Small intestine (tissue), 16 donors: ENCODE data around the gene TTLL4. TPM values are rescaled to one million over a fixed set of nuclear protein-coding genes. Genes with fewer than 3 reads are reported as not detected.
A peak's percentile ranks its signal among the peaks of the same experiment; 100 is the strongest.

Source experiments
- DNase-seq, 2 donors: peaks; one replicate each; pipeline versions ENCODE4 v3.0.0 to v3.0.0-alpha.2; 2013
- FAIRE-seq: peaks from 2 replicates; lab custom pipeline; 2012; peaks lifted over from hg19 to GRCh38; lab: Jason Lieb, UNC
- H3K27ac ChIP-seq, 3 donors: one replicate each; pipeline ENCODE4 v1.5.1; 2013; ENCODE audit warnings: low read length in 2 of 3, mild to moderate bottlenecking in 2 of 3, control low read depth in 1 of 3, inconsistent platforms in 1 of 3, low read depth in 1 of 3, moderate library complexity in 1 of 3
- H3K27me3 ChIP-seq, 3 donors: one replicate each; pipeline ENCODE4 v1.6.1; 2013; ENCODE audit warnings: low read length in 3 of 3, inconsistent platforms in 1 of 3; ENCODE audit not compliant: control insufficient read depth in 3 of 3, insufficient read depth in 3 of 3
- H3K36me3 ChIP-seq, 3 donors: one replicate each; pipeline ENCODE4 v1.6.1; 2013; ENCODE audit warnings: low read length in 3 of 3, inconsistent platforms in 1 of 3, low read depth in 1 of 3, mild to moderate bottlenecking in 1 of 3, moderate library complexity in 1 of 3; ENCODE audit not compliant: control insufficient read depth in 3 of 3, insufficient read depth in 2 of 3
- H3K4me1 ChIP-seq, 3 donors: one replicate each; pipeline ENCODE4 v1.6.1; 2013; ENCODE audit warnings: low read length in 2 of 3, inconsistent platforms in 1 of 3, low read depth in 1 of 3, mild to moderate bottlenecking in 1 of 3, moderate library complexity in 1 of 3; ENCODE audit not compliant: control insufficient read depth in 3 of 3, insufficient read depth in 2 of 3
- H3K4me3 ChIP-seq, 3 donors: one replicate each; pipeline ENCODE4 v1.5.1; 2013; ENCODE audit warnings: low read length in 3 of 3, control low read depth in 1 of 3, inconsistent platforms in 1 of 3, low read depth in 1 of 3, mild to moderate bottlenecking in 1 of 3, moderate library complexity in 1 of 3
- H3K9me3 ChIP-seq, 2 donors: one replicate each; pipeline ENCODE4 v1.6.1; 2013; ENCODE audit warnings: low read depth in 1 of 2, low read length in 1 of 2; ENCODE audit not compliant: control insufficient read depth in 2 of 2, insufficient read depth in 1 of 2
- WGBS, 3 donors: extraction: QIAGEN DNeasy Blood & Tissue Kit; methylation state at CpG; one replicate each; pipeline ENCODE4 v1.1.7; 2013; 5-methylcytosine and 5-hydroxymethylcytosine counted together
- long read RNA-seq, 10 donors: transcript quantifications; one replicate each; lab custom pipeline, GENCODE V29; 2026
- polyA plus RNA-seq, 4 donors: library from polyadenylated mRNA; stranded (reverse) in 3 of 4; unstranded in 1 of 4; fragments of 200-250 nt in 3 of 4; fragments of 120-200 nt in 1 of 4; gene quantifications; one replicate each; pipeline versions ENCODE4 v1.2.1 to v1.2.3, GENCODE V29; 2013
- donor health status: healthy with polysubstance abuse.
- donor health status: control.
- donor health status: control.
- donor health status: Bipolar disorder and iron deficiency.
- donor health status: healthy.

TTLL4 gene
- polyA plus RNA-seq = 10 to 100 TPM in 3 of 4 donors, 1 to 10 TPM in 1; 8.6 to 25.7 (median 12.5) TPM
- long read RNA-seq, donor 1 = 0 reads
- long read RNA-seq, donor 2, partial matches to known transcripts = 0 of 1 reads
- long read RNA-seq, donor 2, other reads (novel, unspliced or antisense) = 0 of 1 reads
- long read RNA-seq, donor 3, partial matches to known transcripts = 0 of 2 reads
- long read RNA-seq, donor 3, other reads (novel, unspliced or antisense) = 0 of 2 reads
- long read RNA-seq, donor 4, partial matches to known transcripts = 0 of 1 reads
- long read RNA-seq, donor 4, other reads (novel, unspliced or antisense) = 0 of 1 reads
- long read RNA-seq, donor 5, partial matches to known transcripts = 0 of 1 reads
- long read RNA-seq, donor 5, other reads (novel, unspliced or antisense) = 0 of 1 reads
- long read RNA-seq, donor 6, partial matches to known transcripts = 0 of 4 reads
- long read RNA-seq, donor 6, other reads (novel, unspliced or antisense) = 0 of 4 reads
- long read RNA-seq, donor 7 = 0 reads
- long read RNA-seq, donor 8 = 0 reads
- long read RNA-seq, donor 9 = 0 reads
- long read RNA-seq, donor 10, partial matches to known transcripts = 11 of 12 reads
- long read RNA-seq, donor 10, other reads (novel, unspliced or antisense) = 0 of 12 reads

- WGBS, 3 donors = 0 to 2% (median 0%) methylated on average over 54 to 74 of the region's 74 CpGs
- peak within 1 kb of the TSS; percentile 82 to 96 (median 88) for H3K4me3 ChIP-seq
- no peaks in the 10 kb centered on the region for H3K27me3 ChIP-seq
- H3K36me3 ChIP-seq = peaks cover 0 to 5% (median 0%) of the 10 kb centered on the region in 3 donors
- peaks cover 0 to 6% (median 3%) of the 10 kb centered on the region in 3 donors for H3K4me1 ChIP-seq
- DNase-seq = peak; percentile 98
- FAIRE-seq = no peak
- peaks cover 0 to 4% of the 10 kb centered on the region in 2 donors for H3K9me3 ChIP-seq
- H3K27ac ChIP-seq = peak within 1 kb of the TSS; percentile 93 to 96 (median 95)
These were observed at the start of gene TTLL4 for GRCh38 chr2:218710687-218711549. TTLL4 (plus strand) TSS chr2:218710835; CDS start chr2:218737677, 26,842 bp downstream.

DNA sequence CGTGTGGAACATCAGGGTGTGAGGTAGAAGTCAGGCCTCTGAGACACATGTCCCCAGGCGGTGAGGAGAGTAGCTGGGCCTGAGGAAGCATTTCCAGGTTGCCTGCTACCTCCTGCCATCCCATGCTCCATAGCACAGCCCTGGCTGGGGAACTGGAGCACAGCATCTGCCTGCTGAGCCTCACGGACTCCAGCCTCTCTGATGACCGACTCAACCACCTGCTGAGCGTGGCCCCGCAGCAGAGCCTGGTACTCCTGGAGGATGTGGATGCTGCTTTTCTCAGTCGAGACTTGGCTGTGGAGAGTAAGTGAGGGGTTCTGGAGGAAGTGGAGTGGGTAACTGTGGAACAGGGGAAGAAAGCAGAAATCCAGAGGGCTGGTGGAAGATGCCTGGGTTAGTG, 48.3 kb upstream of the TTLL4 start:
- DNase-seq (no peak), FAIRE-seq (no peak)
- Histone ChIP-seq H3K27ac (no peak overlapping the region), H3K36me3 (peaks cover 8 to 64% (median 20%) of the 10 kb centered on the region in 3 donors), H3K27me3 (no peaks in the 10 kb centered on the region), H3K4me3 (no peak overlapping the region), H3K4me1 (peaks cover 0 to 7% (median 3%) of the 10 kb centered on the region in 3 donors), H3K9me3 (no peaks in the 10 kb centered on the region)
- WGBS, 3 donors = 86 to 90% (median 87%) methylated on average over 7 of the region's 7 CpGs

- DNase-seq (no peak), FAIRE-seq (no peak)
- Histone ChIP-seq H3K4me1 (peaks cover 0 to 7% (median 3%) of the 10 kb centered on the region in 3 donors), H3K4me3 (no peak overlapping the region), H3K9me3 (no peaks in the 10 kb centered on the region), H3K27me3 (no peaks in the 10 kb centered on the region), H3K36me3 (peaks cover 10 to 65% (median 21%) of the 10 kb centered on the region in 3 donors), H3K27ac (no peak overlapping the region)
- 87 to 92% (median 90%) methylated on average over 10 of the region's 10 CpGs for WGBS, 3 donors
These were observed 47.8 kb upstream of the TTLL4 start for GRCh38 chr2:218662827-218663226.

GRCh38 chr2:218663901-218664300, 46.7 kb upstream of the TTLL4 start:
- FAIRE-seq (no peak), DNase-seq (no peak)
- no peak overlapping the region for H3K27ac ChIP-seq
- H3K4me3 ChIP-seq = no peak overlapping the region
- peaks cover 10 to 67% (median 25%) of the 10 kb centered on the region in 3 donors for H3K36me3 ChIP-seq
- 88 to 91% (median 88%) methylated on average over 15 of the region's 15 CpGs for WGBS, 3 donors
- H3K9me3 ChIP-seq = no peaks in the 10 kb centered on the region
- peaks cover 0 to 5% (median 0%) of the 10 kb centered on the region in 3 donors for H3K4me1 ChIP-seq
- no peaks in the 10 kb centered on the region for H3K27me3 ChIP-seq

GRCh38 chr2:218664653-218665052, 46.0 kb upstream of the TTLL4 start:
- H3K36me3 ChIP-seq = peaks cover 10 to 67% (median 25%) of the 10 kb centered on the region in 3 donors
- no peak overlapping the region for H3K27ac ChIP-seq
- no peak overlapping the region for H3K4me3 ChIP-seq
- no peaks in the 10 kb centered on the region for H3K27me3 ChIP-seq
- no peak for FAIRE-seq
- H3K4me1 ChIP-seq = peaks cover 0 to 5% (median 0%) of the 10 kb centered on the region in 3 donors
- DNase-seq = no peak
- 93 to 98% (median 96%) methylated on average over 7 of the region's 7 CpGs for WGBS, 3 donors
- H3K9me3 ChIP-seq = no peaks in the 10 kb centered on the region

DNA sequence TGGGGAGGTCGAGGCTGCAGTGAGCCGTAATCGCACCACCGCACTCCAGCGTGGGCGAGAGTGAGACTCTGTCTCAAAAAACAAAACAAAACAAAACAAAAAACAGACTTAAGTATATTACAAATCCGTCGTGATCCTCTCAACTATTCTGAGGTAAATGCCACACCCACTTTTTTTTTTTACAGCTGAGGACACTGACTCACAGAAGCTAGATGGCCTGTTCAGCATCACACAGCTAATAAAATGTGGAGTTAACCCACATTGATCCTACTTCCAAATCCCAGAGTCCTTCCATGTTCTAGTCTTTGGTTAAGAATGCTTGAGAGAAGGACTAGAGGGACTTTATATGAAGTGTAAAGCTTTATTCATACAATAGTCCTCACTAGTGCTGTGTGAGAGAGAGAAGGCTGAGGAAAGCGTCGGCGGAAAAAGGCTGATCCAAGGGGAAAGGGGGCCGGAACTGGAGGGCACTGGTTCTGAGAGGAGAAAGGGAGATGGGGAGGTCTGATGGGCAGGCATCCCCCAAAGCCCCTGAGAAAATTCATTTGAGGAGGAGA, 39.5 kb upstream of the TTLL4 start:
- DNase-seq (peak; percentile 25 to 37), FAIRE-seq (no peak)
- Histone ChIP-seq H3K9me3 (no peaks in the 10 kb centered on the region), H3K4me1 (peaks cover 4 to 6% (median 5%) of the 10 kb centered on the region in 3 donors), H3K4me3 (peak overlapping the region; percentile 77 to 89 (median 80)), H3K36me3 (peaks cover 4 to 24% (median 4%) of the 10 kb centered on the region in 3 donors), H3K27me3 (no peaks in the 10 kb centered on the region), H3K27ac (peak overlapping the region; percentile 76 to 79 (median 78))
- 39 to 43% (median 40%) methylated on average over 12 of the region's 12 CpGs for WGBS, 3 donors

DNA sequence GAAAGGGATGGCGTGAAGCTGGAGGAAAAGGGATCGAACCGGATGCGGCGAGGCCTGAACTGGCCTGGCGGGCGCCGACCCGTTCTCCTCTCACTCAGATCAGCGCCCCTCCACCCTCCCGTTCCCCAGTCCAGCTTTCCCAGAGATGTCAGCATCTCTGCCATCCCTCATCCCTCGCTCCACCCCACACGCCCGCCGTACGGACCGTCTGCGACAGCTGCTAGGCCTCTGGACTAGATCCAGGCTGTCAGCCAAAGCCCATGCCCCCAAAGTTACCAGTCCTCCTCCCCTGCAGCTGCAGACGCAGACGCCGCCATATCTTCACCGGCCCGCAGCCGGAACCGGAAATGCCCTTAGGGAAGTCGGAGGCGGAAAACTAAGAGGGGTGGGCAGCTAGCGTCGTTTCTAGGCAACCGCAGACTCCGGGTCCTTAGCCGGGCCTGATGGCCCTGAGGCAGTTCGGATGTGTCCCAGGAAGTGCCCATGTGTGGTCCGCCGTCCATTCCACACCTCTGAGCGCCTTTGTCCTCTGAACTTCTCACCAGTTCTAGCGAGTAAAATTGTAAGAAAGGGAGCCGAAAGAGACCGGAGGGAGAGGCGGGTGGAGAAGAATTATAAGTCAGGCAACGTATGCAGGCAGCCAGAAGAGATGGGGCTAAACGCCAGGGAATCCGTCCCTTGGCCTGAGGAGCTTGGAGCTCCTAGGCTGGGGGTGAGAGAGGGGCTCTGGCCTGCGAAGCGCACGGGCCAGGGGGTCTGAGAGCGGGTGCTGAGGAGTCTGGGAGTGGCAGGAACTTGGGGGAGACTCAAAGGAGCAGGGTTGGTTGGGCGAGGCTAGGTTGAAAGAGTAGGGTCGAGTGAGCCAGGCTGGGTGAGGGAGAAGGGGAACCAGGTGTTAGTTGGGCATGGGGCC, 38.7 kb upstream of the TTLL4 start, which contains the start of the genes RNF25 and STK36:
Gene RNF25, minus strand, starts transcription at position 349 of the 913 bp plus-strand sequence. Its CDS starts 32 bp downstream, at position 317.
Gene STK36, plus strand, starts transcription at position 433 of the 913 bp plus-strand sequence. CDS start 744 bp downstream, outside the sequence.
- DNase-seq = peak; percentile 84 to 92
- Histone ChIP-seq H3K9me3 (no peaks in the 10 kb centered on the region), H3K4me3 (peak within 1 kb of the TSS; percentile 77 to 89 (median 80)), H3K4me1 (peaks cover 4 to 6% (median 5%) of the 10 kb centered on the region in 3 donors), H3K27me3 (no peaks in the 10 kb centered on the region), H3K27ac (peak within 1 kb of the TSS; percentile 76 to 79 (median 78)), H3K36me3 (peaks cover 4 to 19% (median 4%) of the 10 kb centered on the region in 3 donors)
- WGBS, 3 donors = 0 to 1% (median 1%) methylated on average over 48 to 49 of the region's 49 CpGs
- FAIRE-seq = no peak
